ENCODE measurements around the gene UBAP2. TPM values are rescaled to one million over a fixed set of nuclear protein-coding genes. Genes with fewer than 3 reads are reported as not detected.

Gene UBAP2
- total RNA-seq, 4 donors from 2014 or later: 29.7 to 36.9 (median 34.3) TPM

GRCh38 chr9:33956544-33956943 lies 92.1 kb downstream of the UBAP2 start:
- no peak for DNase-seq (ENCODE audit: low spot score in 2 of 2)
- TF ChIP-seq EP300 (IDR thresholded peaks at IDR 0.05): no peak
- TF ChIP-seq, protein P1, sequence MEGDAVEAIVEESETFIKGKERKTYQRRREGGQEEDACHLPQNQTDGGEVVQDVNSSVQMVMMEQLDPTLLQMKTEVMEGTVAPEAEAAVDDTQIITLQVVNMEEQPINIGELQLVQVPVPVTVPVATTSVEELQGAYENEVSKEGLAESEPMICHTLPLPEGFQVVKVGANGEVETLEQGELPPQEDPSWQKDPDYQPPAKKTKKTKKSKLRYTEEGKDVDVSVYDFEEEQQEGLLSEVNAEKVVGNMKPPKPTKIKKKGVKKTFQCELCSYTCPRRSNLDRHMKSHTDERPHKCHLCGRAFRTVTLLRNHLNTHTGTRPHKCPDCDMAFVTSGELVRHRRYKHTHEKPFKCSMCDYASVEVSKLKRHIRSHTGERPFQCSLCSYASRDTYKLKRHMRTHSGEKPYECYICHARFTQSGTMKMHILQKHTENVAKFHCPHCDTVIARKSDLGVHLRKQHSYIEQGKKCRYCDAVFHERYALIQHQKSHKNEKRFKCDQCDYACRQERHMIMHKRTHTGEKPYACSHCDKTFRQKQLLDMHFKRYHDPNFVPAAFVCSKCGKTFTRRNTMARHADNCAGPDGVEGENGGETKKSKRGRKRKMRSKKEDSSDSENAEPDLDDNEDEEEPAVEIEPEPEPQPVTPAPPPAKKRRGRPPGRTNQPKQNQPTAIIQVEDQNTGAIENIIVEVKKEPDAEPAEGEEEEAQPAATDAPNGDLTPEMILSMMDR (IDR thresholded peaks at IDR 0.05): no peak
- no peak for TF ChIP-seq POLR2A (IDR thresholded peaks at IDR 0.05)
- Histone ChIP-seq H3K9me3 (no peaks in the 10 kb centered on the region), H3K4me1 (no peaks in the 10 kb centered on the region), H3K27me3 (no peaks in the 10 kb centered on the region), H3K36me3 (peaks cover 0 to 68% (median 0%) of the 10 kb centered on the region in 3 donors), H3K27ac (no peak overlapping the region), H3K4me3 (no peak overlapping the region)
- 96 to 100% methylated on average over 4 of the region's 4 CpGs for WGBS, 2 donors

DNA sequence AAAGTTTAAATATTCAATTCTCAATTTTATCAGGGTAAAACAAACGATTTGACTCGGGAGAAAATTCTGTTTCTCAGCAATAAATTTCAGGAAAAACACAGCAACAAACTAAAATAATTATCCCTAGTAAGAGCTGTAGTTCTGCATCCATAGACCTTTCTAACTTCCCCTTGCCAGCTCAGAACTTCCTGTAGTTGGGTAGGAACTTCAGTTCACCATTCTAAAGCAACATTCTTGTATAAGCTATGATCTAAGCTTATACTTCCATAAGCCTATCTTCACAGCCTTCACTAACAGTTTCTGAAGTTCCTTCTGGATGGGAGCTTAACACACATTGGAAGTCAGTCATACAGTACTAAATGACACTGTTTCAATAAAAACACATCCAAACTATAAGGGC lies 96.6 kb downstream of the UBAP2 start:
- DNase-seq (ENCODE audit: low spot score in 2 of 2): no peak
- Histone ChIP-seq H3K4me1 (no peaks in the 10 kb centered on the region), H3K27me3 (no peaks in the 10 kb centered on the region), H3K27ac (no peak overlapping the region), H3K36me3 (peaks cover 0 to 61% (median 0%) of the 10 kb centered on the region in 3 donors), H3K9me3 (no peaks in the 10 kb centered on the region), H3K4me3 (no peak overlapping the region)
- WGBS, 2 donors: 79 to 90% methylated on average over 2 of the region's 2 CpGs
- TF ChIP-seq POLR2A (IDR thresholded peaks at IDR 0.05): no peak
- TF ChIP-seq, protein P1 (IDR thresholded peaks at IDR 0.05): no peak
- no peak for TF ChIP-seq EP300 (IDR thresholded peaks at IDR 0.05)

- no peak for DNase-seq (ENCODE audit: low spot score in 2 of 2)
- peaks cover 0 to 56% (median 0%) of the 10 kb centered on the region in 3 donors for H3K36me3 ChIP-seq
- H3K9me3 ChIP-seq: no peaks in the 10 kb centered on the region
- no peaks in the 10 kb centered on the region for H3K27me3 ChIP-seq
- H3K27ac ChIP-seq: no peak overlapping the region
- TF ChIP-seq POLR2A (IDR thresholded peaks at IDR 0.05) (no peak), EP300 (IDR thresholded peaks at IDR 0.05) (no peak)
- TF ChIP-seq, protein P1 (IDR thresholded peaks at IDR 0.05): no peak
- 88 to 100% methylated on average over 1 of the region's 1 CpG for WGBS, 2 donors
- no peak overlapping the region for H3K4me3 ChIP-seq
- H3K4me1 ChIP-seq: no peaks in the 10 kb centered on the region
Measured at GRCh38 chr9:33950371-33950770, 98.3 kb downstream of the UBAP2 start.

DNA sequence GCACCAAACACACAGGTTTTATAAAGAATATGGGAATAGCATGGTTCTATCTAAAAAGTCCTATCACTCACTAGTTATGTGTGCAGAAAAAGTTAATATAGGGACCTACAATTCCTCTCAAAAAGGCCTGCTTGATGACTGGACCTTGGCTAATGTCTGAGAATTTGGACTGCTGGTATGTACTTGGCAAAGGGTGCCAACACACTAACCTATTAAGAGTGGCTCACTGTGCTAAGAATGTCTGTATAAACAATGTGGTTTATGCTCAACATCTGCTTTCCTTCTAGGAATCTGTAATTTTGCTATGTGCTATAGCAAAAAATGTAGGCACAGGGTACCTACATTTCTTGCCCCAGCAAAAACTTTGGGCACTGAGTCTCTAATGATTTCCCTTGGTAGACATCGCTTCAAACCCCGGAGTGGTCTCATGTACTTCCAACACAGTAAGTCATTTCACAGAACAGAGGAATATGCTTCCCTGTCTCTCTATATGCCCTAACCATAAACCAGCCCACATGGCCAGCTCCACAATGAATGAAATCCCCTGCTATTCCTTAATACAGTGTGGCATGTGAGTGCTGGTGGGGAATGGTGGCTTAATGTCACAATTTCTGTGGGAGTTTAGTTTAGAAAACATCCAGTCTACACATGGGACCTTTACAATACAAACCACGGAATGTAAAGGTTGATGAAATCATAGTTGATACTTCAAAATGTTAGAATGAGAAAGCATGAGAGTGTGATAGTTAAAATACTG lies 101.7 kb downstream of the UBAP2 start:
- H3K9me3 ChIP-seq: no peaks in the 10 kb centered on the region
- DNase-seq (ENCODE audit: low spot score in 2 of 2): no peak
- 90% methylated on average over 3 of the region's 3 CpGs for WGBS, 2 donors
- no peak overlapping the region for H3K4me3 ChIP-seq
- H3K27ac ChIP-seq: no peak overlapping the region
- no peaks in the 10 kb centered on the region for H3K27me3 ChIP-seq
- peaks cover 0 to 3% (median 1%) of the 10 kb centered on the region in 4 donors for H3K4me1 ChIP-seq
- peaks cover 0 to 64% (median 0%) of the 10 kb centered on the region in 3 donors for H3K36me3 ChIP-seq
- TF ChIP-seq, protein P1 (IDR thresholded peaks at IDR 0.05): no peak

- Histone ChIP-seq H3K27me3 (no peaks in the 10 kb centered on the region), H3K4me1 (peaks cover 0 to 12% (median 1%) of the 10 kb centered on the region in 4 donors), H3K9me3 (no peaks in the 10 kb centered on the region), H3K27ac (no peak overlapping the region), H3K36me3 (peaks cover 0 to 74% (median 0%) of the 10 kb centered on the region in 3 donors), H3K4me3 (no peak overlapping the region)
- WGBS, 2 donors: 13 to 32% methylated on average over 2 of the region's 2 CpGs
- TF ChIP-seq, protein P1 (IDR thresholded peaks at IDR 0.05): no peak
- TF ChIP-seq EP300 (IDR thresholded peaks at IDR 0.05) (no peak), POLR2A (IDR thresholded peaks at IDR 0.05) (no peak)
- no peak for DNase-seq (ENCODE audit: low spot score in 2 of 2)
Measured at GRCh38 chr9:33943389-33943788, 105.3 kb downstream of the UBAP2 start.

All from tibial nerve (tissue), 4 donors.